Endometrial microvascular endothelial cells (primary cell): ENCODE data around the gene GSC2. TPM values are rescaled to one million over a fixed set of nuclear protein-coding genes. Genes with fewer than 3 reads are reported as not detected.

Source experiments
- in situ Hi-C: cut with HindIII; loops from 2 replicates; pipeline ENCODE4 v1.10.0; 2017; ENCODE audit warnings: low sequenced_read_pairs, low pct_unique_long_range_greater_than_20kb; ENCODE audit errors: inconsistent ontology term
- total RNA-seq: library from RNA; depleted of rRNA; stranded (reverse); fragments of >200 nt; gene quantifications from one replicate; pipeline ENCODE4 v1.2.3, GENCODE V29; 2015; ENCODE audit errors: inconsistent ontology term

GSC2 gene
- total RNA-seq, 1 donor from 2014 or later = not detected

- in situ Hi-C loops = no loop called here
These were observed 40.7 kb downstream of the GSC2 start for GRCh38 chr22:19109198-19110063.

GRCh38 chr22:19108807-19109197 is 41.3 kb downstream of the GSC2 start:
- in situ Hi-C loops = no loop called here

GRCh38 chr22:19107730-19108074 is 42.4 kb downstream of the GSC2 start:
- in situ Hi-C loops = no loop called here

- in situ Hi-C loops = no loop called here
These were observed 43.0 kb downstream of the GSC2 start for GRCh38 chr22:19106886-19107729.

GRCh38 chr22:19105867-19106802 is 44.0 kb downstream of the GSC2 start:
- in situ Hi-C loops = no loop called here

- in situ Hi-C loops = no loop called here
These were observed 44.6 kb downstream of the GSC2 start for GRCh38 chr22:19105456-19105855.

- in situ Hi-C loops = no loop called here
These were observed 45.9 kb downstream of the GSC2 start for GRCh38 chr22:19103880-19104821.

GRCh38 chr22:19098157-19098556 is 51.9 kb downstream of the GSC2 start:
- in situ Hi-C loops = no loop called here

GRCh38 chr22:19097518-19097917 is 52.6 kb downstream of the GSC2 start:
- in situ Hi-C loops = no loop called here

Other genes starting within 250 kb of the GSC2 start
- gene DGCR6, start 244.0 kb downstream of the GSC2 start, total RNA-seq = 2.4 TPM
- gene PRODH, start 214.0 kb downstream of the GSC2 start, total RNA-seq = not detected
- 40.7 TPM for gene DGCR2, start 27.9 kb downstream of the GSC2 start, total RNA-seq
- not detected for gene TSSK2, start 19.0 kb downstream of the GSC2 start, total RNA-seq
- 20.4 TPM for gene ESS2, start 5.6 kb downstream of the GSC2 start, total RNA-seq
- gene SLC25A1, start 28.4 kb upstream of the GSC2 start, total RNA-seq = 76.7 TPM
- gene CLTCL1, start 141.4 kb upstream of the GSC2 start, total RNA-seq = 1.8 TPM